Peyer's patch (tissue), 4 donors: Measurements from ENCODE around the gene C1GALT1.

ENCODE experiments used
- POLR2A ChIP-seq, 2 donors: fragments of 450-650 bp; IDR thresholded peaks; one replicate each; pipeline ENCODE4 v1.5.1; 2017; ENCODE audit warnings: antibody characterized with exemption in 2 of 2, mild to moderate bottlenecking in 2 of 2, moderate library complexity in 2 of 2
- TF ChIP-seq, protein P1 (sequence below), 6 experiments: fragments of 450-650 bp in 4 of 6; fragments of 200-600 bp in 2 of 6; sonication (generic) in 1 of 6; IDR thresholded peaks; one replicate each; pipeline ENCODE4 v1.5.1; 2017 to 2019; ENCODE audit warnings: antibody characterized with exemption in 6 of 6, mild to moderate bottlenecking in 3 of 6, moderate library complexity in 1 of 6

DNA sequence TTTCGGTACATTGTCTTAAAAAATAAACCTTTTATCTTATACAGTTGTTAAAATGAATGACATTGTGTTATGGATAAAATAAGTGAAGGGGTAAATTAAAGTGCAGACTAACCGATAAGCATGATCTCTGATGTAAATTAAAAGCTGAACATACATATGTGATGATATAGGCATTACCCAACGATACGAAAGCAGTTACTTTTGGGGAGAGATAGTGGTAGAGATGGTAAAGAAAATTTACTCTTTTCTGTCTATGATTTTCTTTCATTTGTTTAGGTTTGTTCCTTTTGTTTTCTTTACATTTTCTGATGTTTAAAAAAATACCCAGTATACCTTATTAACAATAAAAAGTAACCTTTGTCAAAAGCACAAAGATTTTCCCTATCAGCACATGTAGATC is 6.4 kb downstream of the C1GALT1 start:
- no peak for TF ChIP-seq POLR2A (IDR thresholded peaks at IDR 0.05)
- TF ChIP-seq, protein P1, sequence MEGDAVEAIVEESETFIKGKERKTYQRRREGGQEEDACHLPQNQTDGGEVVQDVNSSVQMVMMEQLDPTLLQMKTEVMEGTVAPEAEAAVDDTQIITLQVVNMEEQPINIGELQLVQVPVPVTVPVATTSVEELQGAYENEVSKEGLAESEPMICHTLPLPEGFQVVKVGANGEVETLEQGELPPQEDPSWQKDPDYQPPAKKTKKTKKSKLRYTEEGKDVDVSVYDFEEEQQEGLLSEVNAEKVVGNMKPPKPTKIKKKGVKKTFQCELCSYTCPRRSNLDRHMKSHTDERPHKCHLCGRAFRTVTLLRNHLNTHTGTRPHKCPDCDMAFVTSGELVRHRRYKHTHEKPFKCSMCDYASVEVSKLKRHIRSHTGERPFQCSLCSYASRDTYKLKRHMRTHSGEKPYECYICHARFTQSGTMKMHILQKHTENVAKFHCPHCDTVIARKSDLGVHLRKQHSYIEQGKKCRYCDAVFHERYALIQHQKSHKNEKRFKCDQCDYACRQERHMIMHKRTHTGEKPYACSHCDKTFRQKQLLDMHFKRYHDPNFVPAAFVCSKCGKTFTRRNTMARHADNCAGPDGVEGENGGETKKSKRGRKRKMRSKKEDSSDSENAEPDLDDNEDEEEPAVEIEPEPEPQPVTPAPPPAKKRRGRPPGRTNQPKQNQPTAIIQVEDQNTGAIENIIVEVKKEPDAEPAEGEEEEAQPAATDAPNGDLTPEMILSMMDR (IDR thresholded peaks at IDR 0.05): no peak
